ENCODE results near the gene SLC22A7. TPM values are rescaled to one million over a fixed set of nuclear protein-coding genes. Genes with fewer than 3 reads are reported as not detected.

Gene SLC22A7, protein sequence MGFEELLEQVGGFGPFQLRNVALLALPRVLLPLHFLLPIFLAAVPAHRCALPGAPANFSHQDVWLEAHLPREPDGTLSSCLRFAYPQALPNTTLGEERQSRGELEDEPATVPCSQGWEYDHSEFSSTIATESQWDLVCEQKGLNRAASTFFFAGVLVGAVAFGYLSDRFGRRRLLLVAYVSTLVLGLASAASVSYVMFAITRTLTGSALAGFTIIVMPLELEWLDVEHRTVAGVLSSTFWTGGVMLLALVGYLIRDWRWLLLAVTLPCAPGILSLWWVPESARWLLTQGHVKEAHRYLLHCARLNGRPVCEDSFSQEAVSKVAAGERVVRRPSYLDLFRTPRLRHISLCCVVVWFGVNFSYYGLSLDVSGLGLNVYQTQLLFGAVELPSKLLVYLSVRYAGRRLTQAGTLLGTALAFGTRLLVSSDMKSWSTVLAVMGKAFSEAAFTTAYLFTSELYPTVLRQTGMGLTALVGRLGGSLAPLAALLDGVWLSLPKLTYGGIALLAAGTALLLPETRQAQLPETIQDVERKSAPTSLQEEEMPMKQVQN
- total RNA-seq: not detected
- total RNA-seq (2013): not detected

DNA sequence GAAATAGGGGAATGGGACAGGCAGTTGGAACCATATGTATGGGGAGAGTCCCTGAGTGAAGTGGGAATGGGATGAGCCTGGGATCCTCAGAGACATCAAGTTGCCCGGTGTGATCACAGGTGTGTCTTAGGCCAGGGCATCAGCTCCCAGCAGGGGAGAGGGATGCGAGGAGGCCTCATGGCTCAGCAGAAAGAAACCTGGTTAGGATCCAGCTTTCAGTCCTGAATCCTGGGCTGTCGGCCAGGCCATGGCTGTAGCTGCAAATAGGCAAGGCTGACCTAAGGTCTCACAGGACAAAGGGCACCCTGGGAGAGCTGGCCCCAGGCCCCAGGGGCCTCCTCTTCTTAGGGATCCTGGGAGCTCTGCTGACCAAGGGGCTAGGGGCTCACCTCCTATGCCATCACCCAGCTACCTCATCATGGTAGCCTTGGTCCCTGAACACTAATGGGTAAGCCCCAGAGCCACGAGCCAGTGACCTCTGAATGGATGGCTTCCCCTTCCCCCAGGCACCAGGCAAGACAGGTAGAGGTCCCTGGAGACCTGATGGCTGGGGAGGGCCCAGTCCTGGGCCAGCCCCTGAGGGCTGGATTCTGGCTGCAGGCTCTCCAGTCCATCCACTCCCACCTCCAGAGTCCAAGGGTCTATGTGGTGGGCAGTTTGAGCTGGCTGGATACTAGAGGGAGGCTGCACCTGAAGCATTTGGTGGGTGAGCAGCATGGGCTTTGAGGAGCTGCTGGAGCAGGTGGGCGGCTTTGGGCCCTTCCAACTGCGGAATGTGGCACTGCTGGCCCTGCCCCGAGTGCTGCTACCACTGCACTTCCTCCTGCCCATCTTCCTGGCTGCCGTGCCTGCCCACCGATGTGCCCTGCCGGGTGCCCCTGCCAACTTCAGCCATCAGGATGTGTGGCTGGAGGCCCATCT, at the start of gene SLC22A7:
Gene SLC22A7, plus strand, starts transcription at position 617 of the 921 bp plus-strand sequence. Its CDS starts 99 bp downstream, at position 716.
- TF ChIP-seq, protein P1, sequence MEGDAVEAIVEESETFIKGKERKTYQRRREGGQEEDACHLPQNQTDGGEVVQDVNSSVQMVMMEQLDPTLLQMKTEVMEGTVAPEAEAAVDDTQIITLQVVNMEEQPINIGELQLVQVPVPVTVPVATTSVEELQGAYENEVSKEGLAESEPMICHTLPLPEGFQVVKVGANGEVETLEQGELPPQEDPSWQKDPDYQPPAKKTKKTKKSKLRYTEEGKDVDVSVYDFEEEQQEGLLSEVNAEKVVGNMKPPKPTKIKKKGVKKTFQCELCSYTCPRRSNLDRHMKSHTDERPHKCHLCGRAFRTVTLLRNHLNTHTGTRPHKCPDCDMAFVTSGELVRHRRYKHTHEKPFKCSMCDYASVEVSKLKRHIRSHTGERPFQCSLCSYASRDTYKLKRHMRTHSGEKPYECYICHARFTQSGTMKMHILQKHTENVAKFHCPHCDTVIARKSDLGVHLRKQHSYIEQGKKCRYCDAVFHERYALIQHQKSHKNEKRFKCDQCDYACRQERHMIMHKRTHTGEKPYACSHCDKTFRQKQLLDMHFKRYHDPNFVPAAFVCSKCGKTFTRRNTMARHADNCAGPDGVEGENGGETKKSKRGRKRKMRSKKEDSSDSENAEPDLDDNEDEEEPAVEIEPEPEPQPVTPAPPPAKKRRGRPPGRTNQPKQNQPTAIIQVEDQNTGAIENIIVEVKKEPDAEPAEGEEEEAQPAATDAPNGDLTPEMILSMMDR (IDR thresholded peaks at IDR 0.05): no peak
- ATAC-seq: no peak
- Mint-ChIP-seq H3K9me3 (no peaks in the 10 kb centered on the region), H3K27me3 (ENCODE audit: low read depth in 2 of 2) (peaks cover 0 to 2% of the 10 kb centered on the region in 2 donors), H3K4me1 (no peaks in the 10 kb centered on the region), H3K27ac (no peak within 1 kb of the TSS), H3K36me3 (no peaks in the 10 kb centered on the region), H3K4me3 (no peak within 1 kb of the TSS)
- no peak for DNase-seq
- intact Hi-C loops (cut with micrococcal nuclease): no loop called here
- Histone ChIP-seq H3K36me3 (ENCODE audit: control insufficient read depth, insufficient read depth, low read length) (no peaks in the 10 kb centered on the region), H3K27me3 (ENCODE audit: control insufficient read depth, insufficient read depth, low read length) (peaks cover 3% of the 10 kb centered on the region), H3K4me1 (ENCODE audit: control insufficient read depth, insufficient read depth, low read length) (no peaks in the 10 kb centered on the region), H3K4me3 (ENCODE audit: low read length) (no peak within 1 kb of the TSS), H3K9me3 (ENCODE audit: control insufficient read depth, insufficient read depth, low read length) (no peaks in the 10 kb centered on the region), H3K27ac (ENCODE audit: low read length) (no peak within 1 kb of the TSS)
- 79% methylated on average over 10 of the region's 10 CpGs for WGBS (ENCODE audit: insufficient coverage)

DNA sequence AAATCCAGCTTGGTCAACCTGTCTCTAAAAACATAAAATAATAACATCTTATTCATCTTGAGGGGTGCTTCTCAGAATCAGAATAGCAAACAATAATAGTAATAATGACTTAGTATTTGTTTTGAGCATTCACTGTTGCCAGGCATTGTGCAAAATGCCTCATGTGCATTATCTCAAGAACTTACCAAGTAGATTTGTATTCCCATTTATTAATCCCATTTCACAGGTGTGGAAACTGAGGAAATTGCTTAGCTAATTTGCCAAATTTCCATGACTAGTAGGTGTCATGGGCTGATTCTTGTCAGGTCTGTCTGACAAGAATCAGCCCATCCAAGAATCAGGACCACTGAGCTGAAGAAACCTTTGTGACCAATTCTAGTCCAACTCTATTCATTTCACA, 49.3 kb upstream of the SLC22A7 start:
- intact Hi-C loops (cut with micrococcal nuclease): no loop called here
- H3K9me3 Mint-ChIP-seq: no peaks in the 10 kb centered on the region
- ATAC-seq: no peak
- H3K27ac Mint-ChIP-seq: no peak overlapping the region
- no peaks in the 10 kb centered on the region for H3K36me3 ChIP-seq (ENCODE audit: control insufficient read depth, insufficient read depth, low read length)
- DNase-seq: no peak
- H3K4me3 Mint-ChIP-seq: no peak overlapping the region
- no peak overlapping the region for H3K27ac ChIP-seq (ENCODE audit: low read length)
- H3K36me3 Mint-ChIP-seq: no peaks in the 10 kb centered on the region
- peaks cover 7% of the 10 kb centered on the region for H3K27me3 ChIP-seq (ENCODE audit: control insufficient read depth, insufficient read depth, low read length)
- peaks cover 23 to 28% of the 10 kb centered on the region in 2 donors for H3K27me3 Mint-ChIP-seq (ENCODE audit: low read depth in 2 of 2)
- peaks cover 9 to 13% of the 10 kb centered on the region in 2 donors for H3K4me1 Mint-ChIP-seq
- TF ChIP-seq, protein P1 (IDR thresholded peaks at IDR 0.05): no peak
- H3K4me3 ChIP-seq (ENCODE audit: low read length): no peak overlapping the region
- H3K9me3 ChIP-seq (ENCODE audit: control insufficient read depth, insufficient read depth, low read length): no peaks in the 10 kb centered on the region
- H3K4me1 ChIP-seq (ENCODE audit: control insufficient read depth, insufficient read depth, low read length): peaks cover 19% of the 10 kb centered on the region

DNA sequence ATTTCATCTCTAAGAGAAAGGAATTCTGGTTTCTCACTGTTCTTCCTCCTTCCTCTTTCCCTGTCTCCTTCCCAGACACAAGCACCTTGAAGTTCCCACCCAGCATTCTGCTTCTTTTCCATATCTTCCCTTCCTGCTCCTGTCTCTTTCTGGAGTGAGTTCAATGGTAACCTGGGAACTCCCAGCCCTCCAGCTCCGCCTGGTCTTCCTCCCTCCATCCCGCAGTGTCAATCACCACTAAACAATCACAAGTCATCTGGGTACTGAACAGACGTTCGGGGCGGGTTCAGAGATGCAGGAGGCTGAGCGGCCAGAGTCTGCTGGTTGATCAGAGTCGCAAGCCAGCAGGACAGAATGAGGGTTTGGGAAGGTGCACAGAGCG, 47.1 kb upstream of the SLC22A7 start:
- ATAC-seq (no peak), DNase-seq (no peak)
- Mint-ChIP-seq H3K27me3 (ENCODE audit: low read depth in 2 of 2) (peaks cover 23 to 28% of the 10 kb centered on the region in 2 donors), H3K4me1 (peaks cover 9 to 13% of the 10 kb centered on the region in 2 donors), H3K36me3 (no peaks in the 10 kb centered on the region), H3K27ac (no peak overlapping the region), H3K9me3 (no peaks in the 10 kb centered on the region), H3K4me3 (no peak overlapping the region)
- 17% methylated on average over 8 of the region's 8 CpGs for WGBS (ENCODE audit: insufficient coverage)
- peaks cover 2% of the 10 kb centered on the region for H3K27me3 ChIP-seq (ENCODE audit: control insufficient read depth, insufficient read depth, low read length)
- H3K4me1 ChIP-seq (ENCODE audit: control insufficient read depth, insufficient read depth, low read length): peaks cover 19% of the 10 kb centered on the region
- H3K4me3 ChIP-seq (ENCODE audit: low read length): no peak overlapping the region
- no peaks in the 10 kb centered on the region for H3K9me3 ChIP-seq (ENCODE audit: control insufficient read depth, insufficient read depth, low read length)
- intact Hi-C loops (cut with micrococcal nuclease): no loop called here
- no peaks in the 10 kb centered on the region for H3K36me3 ChIP-seq (ENCODE audit: control insufficient read depth, insufficient read depth, low read length)
- TF ChIP-seq, protein P1 (IDR thresholded peaks at IDR 0.05): no peak
- no peak overlapping the region for H3K27ac ChIP-seq (ENCODE audit: low read length)

Data from natural killer cell (primary cell).